Neural crest cell (in vitro differentiated cells): Measurements from ENCODE around the gene NKAIN2. TPM values are rescaled to one million over a fixed set of nuclear protein-coding genes. Genes with fewer than 3 reads are reported as not detected.

Experiments
- DNase-seq: peaks from one replicate; pipeline ENCODE4 v3.0.0; 2021; ENCODE audit warnings: low read depth, mixed read lengths, low spot score
- H3K27ac Mint-ChIP-seq: one replicate; pipeline ENCODE4 v1.8.0; 2021; ENCODE audit warnings: mild to moderate bottlenecking, mixed read lengths; ENCODE audit not compliant: unreplicated experiment
- H3K27me3 Mint-ChIP-seq: 2 replicates; pipeline ENCODE4 v1.8.0; 2021; ENCODE audit warnings: low read depth, mild to moderate bottlenecking, mixed read lengths
- H3K36me3 Mint-ChIP-seq: 2 replicates; pipeline ENCODE4 v1.8.0; 2021; ENCODE audit warnings: low read depth, mild to moderate bottlenecking, mixed read lengths
- H3K4me1 Mint-ChIP-seq: 2 replicates; pipeline ENCODE4 v1.8.0; 2021; ENCODE audit warnings: mixed read lengths
- H3K4me3 Mint-ChIP-seq: one replicate; pipeline ENCODE4 v1.8.0; 2021; ENCODE audit warnings: mild to moderate bottlenecking, mixed read lengths
- H3K9me3 Mint-ChIP-seq: 2 replicates; pipeline ENCODE4 v1.8.0; 2021; ENCODE audit warnings: mixed read lengths
- total RNA-seq: library from RNA; stranded (reverse); gene quantifications from 2 replicates; pipeline ENCODE4 v1.2.1, GENCODE V29; 2021
- TF ChIP-seq, protein P1 (sequence below): fragments of 200-600 bp; sonication (generic); conservative IDR thresholded peaks from 2 replicates; pipeline ENCODE4 v1.5.0; 2021; ENCODE audit warnings: antibody characterized with exemption, mild to moderate bottlenecking

Gene NKAIN2
- total RNA-seq, 1 donor from 2014 or later = 1.1 TPM

DNA sequence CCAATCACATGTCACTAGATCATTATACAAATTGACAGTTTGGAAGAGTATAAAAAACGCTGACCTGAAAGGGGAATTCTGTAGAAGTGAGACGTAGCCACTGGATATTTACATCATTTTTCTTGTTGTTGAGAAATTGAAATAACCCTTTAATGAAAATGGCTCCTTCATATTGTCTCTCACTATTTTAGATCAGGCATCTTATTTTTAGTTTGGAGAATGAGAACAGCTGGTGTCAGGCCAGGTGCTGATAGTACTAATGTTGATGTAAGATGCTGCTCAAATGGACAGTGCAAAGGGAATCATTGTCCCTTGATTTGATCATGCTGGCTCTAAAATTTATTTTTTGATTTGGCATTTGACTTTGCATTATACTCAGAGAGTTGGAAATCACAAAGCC lies 17.4 kb downstream of the NKAIN2 start:
- H3K27ac Mint-ChIP-seq = no peak overlapping the region
- TF ChIP-seq, protein P1, sequence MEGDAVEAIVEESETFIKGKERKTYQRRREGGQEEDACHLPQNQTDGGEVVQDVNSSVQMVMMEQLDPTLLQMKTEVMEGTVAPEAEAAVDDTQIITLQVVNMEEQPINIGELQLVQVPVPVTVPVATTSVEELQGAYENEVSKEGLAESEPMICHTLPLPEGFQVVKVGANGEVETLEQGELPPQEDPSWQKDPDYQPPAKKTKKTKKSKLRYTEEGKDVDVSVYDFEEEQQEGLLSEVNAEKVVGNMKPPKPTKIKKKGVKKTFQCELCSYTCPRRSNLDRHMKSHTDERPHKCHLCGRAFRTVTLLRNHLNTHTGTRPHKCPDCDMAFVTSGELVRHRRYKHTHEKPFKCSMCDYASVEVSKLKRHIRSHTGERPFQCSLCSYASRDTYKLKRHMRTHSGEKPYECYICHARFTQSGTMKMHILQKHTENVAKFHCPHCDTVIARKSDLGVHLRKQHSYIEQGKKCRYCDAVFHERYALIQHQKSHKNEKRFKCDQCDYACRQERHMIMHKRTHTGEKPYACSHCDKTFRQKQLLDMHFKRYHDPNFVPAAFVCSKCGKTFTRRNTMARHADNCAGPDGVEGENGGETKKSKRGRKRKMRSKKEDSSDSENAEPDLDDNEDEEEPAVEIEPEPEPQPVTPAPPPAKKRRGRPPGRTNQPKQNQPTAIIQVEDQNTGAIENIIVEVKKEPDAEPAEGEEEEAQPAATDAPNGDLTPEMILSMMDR = no peak
- H3K36me3 Mint-ChIP-seq = no peaks in the 10 kb centered on the region
- DNase-seq = no peak
- H3K4me1 Mint-ChIP-seq = no peaks in the 10 kb centered on the region
- no peaks in the 10 kb centered on the region for H3K9me3 Mint-ChIP-seq
- peaks cover 3% of the 10 kb centered on the region for H3K27me3 Mint-ChIP-seq
- H3K4me3 Mint-ChIP-seq = no peak overlapping the region

DNA sequence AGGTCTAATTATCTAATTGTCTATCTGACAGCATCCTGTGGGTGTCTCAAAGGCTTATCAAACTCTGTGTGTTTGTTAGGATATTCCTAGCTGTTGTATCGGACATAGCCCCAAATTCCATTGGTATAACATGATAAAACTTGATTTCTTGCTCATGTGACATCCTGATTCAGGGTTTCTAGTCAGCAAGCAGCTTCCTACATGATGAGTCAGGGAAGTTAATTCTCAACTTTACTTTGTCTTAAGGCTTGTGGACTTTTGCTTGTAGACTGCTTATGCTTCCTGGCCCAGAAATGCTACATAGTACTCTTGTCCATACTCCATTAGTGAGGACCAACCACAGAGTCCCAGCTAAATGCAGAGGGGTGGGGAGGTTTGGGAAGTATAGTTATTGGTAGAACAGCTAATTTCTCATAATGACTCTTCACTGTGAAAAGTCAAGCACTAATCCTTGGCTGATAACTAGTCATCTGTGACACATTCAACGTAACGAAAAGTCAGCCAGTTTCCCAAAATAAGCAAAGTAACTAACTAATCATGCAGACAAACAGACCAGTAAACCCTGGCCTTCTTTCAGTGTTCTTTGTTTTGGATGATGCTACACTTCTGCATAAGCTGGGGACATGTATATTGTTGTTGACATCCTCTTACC lies 25.8 kb downstream of the NKAIN2 start:
- no peaks in the 10 kb centered on the region for H3K27me3 Mint-ChIP-seq
- H3K36me3 Mint-ChIP-seq = no peaks in the 10 kb centered on the region
- no peak overlapping the region for H3K27ac Mint-ChIP-seq
- peaks cover 16% of the 10 kb centered on the region for H3K4me1 Mint-ChIP-seq
- no peak overlapping the region for H3K4me3 Mint-ChIP-seq
- TF ChIP-seq, protein P1 = no peak
- no peak for DNase-seq
- H3K9me3 Mint-ChIP-seq = no peaks in the 10 kb centered on the region

DNA sequence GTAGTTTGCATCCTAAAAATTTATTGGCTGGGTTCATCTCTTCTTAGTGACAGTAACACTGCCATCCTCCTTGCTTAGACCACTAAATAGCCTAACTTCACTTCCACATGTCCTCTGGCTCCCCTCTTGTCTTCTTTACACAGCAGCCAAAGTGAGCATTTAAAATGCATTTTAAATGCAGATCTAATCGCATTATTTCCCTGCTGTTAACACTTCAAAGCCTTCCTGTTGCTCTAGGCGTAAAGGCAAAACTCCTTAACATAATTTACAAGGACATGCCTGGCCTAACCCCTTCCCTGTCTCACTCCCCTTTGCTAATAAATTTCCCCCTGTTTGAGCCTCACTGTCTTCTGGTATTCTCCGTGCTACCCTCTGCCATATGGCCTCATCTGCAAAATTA lies 26.5 kb downstream of the NKAIN2 start:
- no peaks in the 10 kb centered on the region for H3K36me3 Mint-ChIP-seq
- no peak overlapping the region for H3K4me3 Mint-ChIP-seq
- H3K27me3 Mint-ChIP-seq = no peaks in the 10 kb centered on the region
- H3K4me1 Mint-ChIP-seq = peaks cover 16% of the 10 kb centered on the region
- TF ChIP-seq, protein P1 = no peak
- DNase-seq = no peak
- no peaks in the 10 kb centered on the region for H3K9me3 Mint-ChIP-seq
- no peak overlapping the region for H3K27ac Mint-ChIP-seq

DNA sequence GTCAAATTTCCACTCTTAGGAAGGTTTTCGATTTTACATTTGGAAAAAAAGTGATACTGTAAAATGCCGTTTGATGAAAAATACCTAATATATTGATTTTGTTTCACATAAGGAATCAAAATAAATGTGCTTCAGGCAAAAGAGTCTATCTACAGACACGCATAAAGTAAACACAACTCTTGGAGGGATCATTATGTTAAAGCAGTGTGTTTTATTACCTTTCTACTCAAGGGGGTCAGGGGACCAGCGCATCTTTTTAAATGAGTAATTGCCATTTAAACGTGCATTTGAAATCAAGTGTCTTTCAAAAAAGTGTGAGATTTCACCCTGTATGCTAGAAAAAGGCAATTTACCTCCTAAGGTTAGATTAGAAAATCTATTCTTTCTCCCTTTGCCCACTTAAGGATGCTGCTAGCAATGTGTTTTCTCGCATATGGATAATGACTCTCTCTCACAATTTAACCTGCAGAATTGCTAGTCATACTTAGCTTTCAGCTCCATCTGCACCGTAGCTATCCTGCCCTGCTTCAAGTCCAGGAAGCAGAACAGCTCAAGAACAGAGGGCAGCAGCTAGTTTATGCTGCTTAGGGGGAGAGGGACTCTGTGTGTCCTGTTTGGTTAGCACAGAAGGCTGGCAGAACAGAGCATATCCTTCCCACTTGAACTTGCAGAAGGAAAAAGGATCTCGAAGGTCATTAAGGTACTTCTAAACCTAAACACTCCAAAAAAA lies 35.0 kb downstream of the NKAIN2 start:
- Mint-ChIP-seq H3K4me1 (no peaks in the 10 kb centered on the region), H3K27me3 (no peaks in the 10 kb centered on the region), H3K27ac (no peak overlapping the region), H3K36me3 (no peaks in the 10 kb centered on the region), H3K9me3 (no peaks in the 10 kb centered on the region), H3K4me3 (no peak overlapping the region)
- DNase-seq = no peak
- TF ChIP-seq, protein P1 = no peak

- no peaks in the 10 kb centered on the region for H3K27me3 Mint-ChIP-seq
- no peak overlapping the region for H3K4me3 Mint-ChIP-seq
- H3K4me1 Mint-ChIP-seq = no peaks in the 10 kb centered on the region
- TF ChIP-seq, protein P1 = no peak
- no peaks in the 10 kb centered on the region for H3K36me3 Mint-ChIP-seq
- no peak overlapping the region for H3K27ac Mint-ChIP-seq
- no peak for DNase-seq
- H3K9me3 Mint-ChIP-seq = no peaks in the 10 kb centered on the region
These were observed 37.6 kb downstream of the NKAIN2 start for GRCh38 chr6:123841067-123841896.
